Activated CD8-positive, alpha-beta T cell treated with anti-CD3 and anti-CD28 coated beads, Interleukin-2, amount 10 ng/mL, durations not matched to agents 7 days and 5 days (primary cell): ENCODE data around the gene CETN3. TPM values are rescaled to one million over a fixed set of nuclear protein-coding genes. Genes with fewer than 3 reads are reported as not detected.

ENCODE experiments used
- ATAC-seq: fragments of 150-1000 bp; cut with Tn5 transposase; one replicate; pipeline ENCODE4 v1.10.0; 2021; ENCODE audit warnings: moderate library complexity
- CTCF ChIA-PET: fragments of 350-600 bp; sonication (Branson Sonifier 250); formaldehyde crosslinking; loops from one replicate; lab custom pipeline; 2021; ENCODE audit warnings: antibody characterized with exemption; lab: Charles Lee
- POLR2A ChIA-PET: fragments of 350-600 bp; sonication (Branson Sonifier 250); formaldehyde crosslinking; loops from one replicate; lab custom pipeline; 2021; ENCODE audit warnings: antibody characterized with exemption; lab: Charles Lee
- DNase-seq: peaks from one replicate; pipeline ENCODE4 v3.0.0-alpha.2; 2020
- H3K27ac Mint-ChIP-seq: one replicate; pipeline ENCODE4 v1.8.0; 2021; ENCODE audit warnings: mild to moderate bottlenecking, mixed read lengths
- H3K27me3 Mint-ChIP-seq: one replicate; pipeline ENCODE4 v1.8.0; 2021; ENCODE audit warnings: low read depth, mixed read lengths
- H3K36me3 Mint-ChIP-seq: one replicate; pipeline ENCODE4 v1.8.0; 2021; ENCODE audit warnings: low read depth, mixed read lengths
- H3K4me1 Mint-ChIP-seq: one replicate; pipeline ENCODE4 v1.8.0; 2021; ENCODE audit warnings: low read depth, mixed read lengths
- H3K4me3 Mint-ChIP-seq: one replicate; pipeline ENCODE4 v1.8.0; 2021; ENCODE audit warnings: mild to moderate bottlenecking, mixed read lengths
- H3K9me3 Mint-ChIP-seq: one replicate; pipeline ENCODE4 v1.8.0; 2022; ENCODE audit warnings: mixed read lengths; ENCODE audit not compliant: insufficient read depth
- total RNA-seq, 2 experiments: library from RNA; stranded (reverse); gene quantifications; one replicate each; pipeline ENCODE4 v1.2.3, GENCODE V29; 2021

CETN3 gene
- 10 to 100 TPM; 30.6 to 31.3 TPM for total RNA-seq

GRCh38 chr5:90409318-90410177 lies at the start of gene CETN3:
Gene CETN3 (minus strand): TSS chr5:90409756. CDS start chr5:90409661, 95 bp downstream.
- ATAC-seq = peak; percentile 95

GRCh38 chr5:90446961-90447360 lies 37.4 kb upstream of the CETN3 start:
- ATAC-seq (no peak), DNase-seq (no peak)
- POLR2A ChIA-PET = no interaction called here
- no peak overlapping the region for H3K4me3 Mint-ChIP-seq
- no peaks in the 10 kb centered on the region for H3K9me3 Mint-ChIP-seq
- no peak overlapping the region for H3K27ac Mint-ChIP-seq
- no peaks in the 10 kb centered on the region for H3K36me3 Mint-ChIP-seq
- H3K4me1 Mint-ChIP-seq = no peaks in the 10 kb centered on the region
- CTCF ChIA-PET = no interaction called here
- peaks cover 3% of the 10 kb centered on the region for H3K27me3 Mint-ChIP-seq

More at GRCh38 chr5:90409318-90410177, at the start of gene CETN3:
- DNase-seq = peak; percentile 94
- ChIA-PET CTCF (interaction anchor here (0.8 to 3.1 kb wide), 7 partner anchors 10 to 119 kb away, joined by 3 to 16 read pairs (median 8); partner anchors contain the start of genes LYSMD3, MBLAC2 and POLR3G), POLR2A (interaction anchor here (0.6 to 2.4 kb wide), 15 partner anchors 9 to 971 kb away, joined by 3 to 22 read pairs (median 5); partner anchors contain the start of genes LYSMD3, MBLAC2 and POLR3G)
- Mint-ChIP-seq H3K4me3 (no peak within 1 kb of the TSS), H3K9me3 (no peaks in the 10 kb centered on the region), H3K4me1 (peaks cover 11% of the 10 kb centered on the region), H3K36me3 (peaks cover 17% of the 10 kb centered on the region), H3K27me3 (no peaks in the 10 kb centered on the region), H3K27ac (no peak within 1 kb of the TSS)

- peak overlapping the region; percentile 75 for H3K4me3 Mint-ChIP-seq
These were observed 31.1 kb upstream of the CETN3 start for GRCh38 chr5:90440644-90441043.

GRCh38 chr5:90438100-90438499 lies 28.5 kb upstream of the CETN3 start:
- CTCF ChIA-PET = interaction anchor here (1.2 to 8.3 kb wide), 4 partner anchors 13 to 346 kb away, joined by 3 to 76 read pairs (median 14); partner anchors contain the start of genes CETN3 and LYSMD3
- DNase-seq = no peak
- H3K36me3 Mint-ChIP-seq = no peaks in the 10 kb centered on the region
- POLR2A ChIA-PET = no interaction called here
- no peak for ATAC-seq
- peaks cover 10% of the 10 kb centered on the region for H3K27me3 Mint-ChIP-seq
- no peaks in the 10 kb centered on the region for H3K9me3 Mint-ChIP-seq
- H3K4me3 Mint-ChIP-seq = no peak overlapping the region
- no peak overlapping the region for H3K27ac Mint-ChIP-seq
- peaks cover 7% of the 10 kb centered on the region for H3K4me1 Mint-ChIP-seq

More at GRCh38 chr5:90440644-90441043, 31.1 kb upstream of the CETN3 start:
- Mint-ChIP-seq H3K36me3 (no peaks in the 10 kb centered on the region), H3K4me1 (peaks cover 7% of the 10 kb centered on the region), H3K9me3 (no peaks in the 10 kb centered on the region), H3K27me3 (peaks cover 13% of the 10 kb centered on the region), H3K27ac (no peak overlapping the region)
- ChIA-PET CTCF (interaction anchor here (1.1 to 8.3 kb wide), 6 partner anchors 17 to 343 kb away, joined by 3 to 76 read pairs (median 5); partner anchors contain the start of gene LYSMD3), POLR2A (no interaction called here)
- DNase-seq (no peak), ATAC-seq (no peak)

- Mint-ChIP-seq H3K27ac (no peak overlapping the region), H3K4me3 (no peak overlapping the region), H3K4me1 (peaks cover 7% of the 10 kb centered on the region), H3K9me3 (no peaks in the 10 kb centered on the region), H3K36me3 (no peaks in the 10 kb centered on the region), H3K27me3 (peaks cover 10% of the 10 kb centered on the region)
- ATAC-seq (no peak), DNase-seq (no peak)
- ChIA-PET CTCF (interaction anchor here (1.2 to 8.3 kb wide), 4 partner anchors 14 to 346 kb away, joined by 3 to 76 read pairs (median 14); partner anchors contain the start of genes CETN3 and LYSMD3), POLR2A (no interaction called here)
These were observed 28.1 kb upstream of the CETN3 start for GRCh38 chr5:90437663-90438062.

- peak; percentile 60 for DNase-seq
- no peaks in the 10 kb centered on the region for H3K9me3 Mint-ChIP-seq
- no peak overlapping the region for H3K27ac Mint-ChIP-seq
- no peaks in the 10 kb centered on the region for H3K4me1 Mint-ChIP-seq
- ATAC-seq = peak; percentile 81
- no peak overlapping the region for H3K4me3 Mint-ChIP-seq
- no peaks in the 10 kb centered on the region for H3K36me3 Mint-ChIP-seq
- POLR2A ChIA-PET = no interaction called here
- CTCF ChIA-PET = interaction anchor here (0.8 to 2.0 kb wide), 3 partner anchors 17 to 170 kb away, joined by 3 to 9 read pairs (median 4); no protein-coding TSS in a partner anchor
- peaks cover 16% of the 10 kb centered on the region for H3K27me3 Mint-ChIP-seq
These were observed 24.7 kb upstream of the CETN3 start for GRCh38 chr5:90434116-90434714.

GRCh38 chr5:90424245-90424644 lies 14.7 kb upstream of the CETN3 start:
- no peaks in the 10 kb centered on the region for H3K9me3 Mint-ChIP-seq
- H3K4me1 Mint-ChIP-seq = no peaks in the 10 kb centered on the region
- H3K36me3 Mint-ChIP-seq = no peaks in the 10 kb centered on the region
- POLR2A ChIA-PET = interaction anchor here (1.2 kb wide), 1 partner anchor 15 kb away, joined by 3 read pairs; the partner anchor contains the start of gene CETN3
- no peak for DNase-seq
- CTCF ChIA-PET = interaction anchor here (1.1 kb wide), 1 partner anchor 17 kb away, joined by 3 read pairs; no protein-coding TSS in a partner anchor
- H3K27me3 Mint-ChIP-seq = peaks cover 28% of the 10 kb centered on the region
- H3K4me3 Mint-ChIP-seq = no peak overlapping the region
- no peak for ATAC-seq
- H3K27ac Mint-ChIP-seq = no peak overlapping the region

GRCh38 chr5:90421136-90421535 lies 11.6 kb upstream of the CETN3 start:
- no peak overlapping the region for H3K4me3 Mint-ChIP-seq
- POLR2A ChIA-PET = interaction anchor here (1.6 kb wide), 1 partner anchor 11 kb away, joined by 4 read pairs; the partner anchor contains the start of gene CETN3
- no peaks in the 10 kb centered on the region for H3K36me3 Mint-ChIP-seq
- no peaks in the 10 kb centered on the region for H3K9me3 Mint-ChIP-seq
- H3K4me1 Mint-ChIP-seq = no peaks in the 10 kb centered on the region
- no peak for DNase-seq
- no peak for ATAC-seq
- peaks cover 25% of the 10 kb centered on the region for H3K27me3 Mint-ChIP-seq
- CTCF ChIA-PET = interaction anchor here (2.3 kb wide), 1 partner anchor 11 kb away, joined by 5 read pairs; no protein-coding TSS in a partner anchor
- H3K27ac Mint-ChIP-seq = no peak overlapping the region

GRCh38 chr5:90418214-90418613 lies 8.7 kb upstream of the CETN3 start:
- ChIA-PET CTCF (no interaction called here), POLR2A (no interaction called here)
- no peak overlapping the region for H3K4me3 Mint-ChIP-seq
- no peak for ATAC-seq
- H3K27me3 Mint-ChIP-seq = peaks cover 20% of the 10 kb centered on the region
- no peaks in the 10 kb centered on the region for H3K9me3 Mint-ChIP-seq
- no peak for DNase-seq
- H3K36me3 Mint-ChIP-seq = no peaks in the 10 kb centered on the region
- no peak overlapping the region for H3K27ac Mint-ChIP-seq
- H3K4me1 Mint-ChIP-seq = no peaks in the 10 kb centered on the region

GRCh38 chr5:90410178-90410762 lies 714 bp upstream of the CETN3 start:
- Mint-ChIP-seq H3K4me3 (no peak overlapping the region), H3K4me1 (peaks cover 11% of the 10 kb centered on the region), H3K9me3 (no peaks in the 10 kb centered on the region), H3K27me3 (no peaks in the 10 kb centered on the region), H3K36me3 (peaks cover 13% of the 10 kb centered on the region), H3K27ac (no peak overlapping the region)
- POLR2A ChIA-PET = interaction anchor here (0.7 to 2.4 kb wide), 14 partner anchors 10 to 970 kb away, joined by 3 to 22 read pairs (median 5); partner anchors contain the start of genes LYSMD3, MBLAC2 and POLR3G
- no peak for ATAC-seq
- CTCF ChIA-PET = interaction anchor here (0.8 to 3.1 kb wide), 8 partner anchors 10 to 119 kb away, joined by 3 to 16 read pairs (median 8); partner anchors contain the start of genes LYSMD3, MBLAC2 and POLR3G
- no peak for DNase-seq
